Measurements from ENCODE around the gene UTF1. TPM values are rescaled to one million over a fixed set of nuclear protein-coding genes. Genes with fewer than 3 reads are reported as not detected.
"Not testable (repeated sequence)": the region's sequence is repeated elsewhere in the genome, so short reads cannot be mapped to it uniquely, and the experiment has no call there.

UTF1 gene
- total RNA-seq, 3 donors from 2014 or later, result not detected

- H3K4me1 ChIP-seq, result no peaks in the 10 kb centered on the region
- no peak for DNase-seq (ENCODE audit: low spot score in 2 of 2)
- intact Hi-C loops (cut with DNase I; ENCODE audit: low total_unique reads), result no loop called here
- H3K4me3 ChIP-seq, result no peak overlapping the region
- H3K9me3 ChIP-seq, result no peaks in the 10 kb centered on the region
- H3K27me3 ChIP-seq, result peaks cover 0 to 53% of the 10 kb centered on the region in 2 donors
- H3K36me3 ChIP-seq, result no peaks in the 10 kb centered on the region
- TF ChIP-seq, protein P1, sequence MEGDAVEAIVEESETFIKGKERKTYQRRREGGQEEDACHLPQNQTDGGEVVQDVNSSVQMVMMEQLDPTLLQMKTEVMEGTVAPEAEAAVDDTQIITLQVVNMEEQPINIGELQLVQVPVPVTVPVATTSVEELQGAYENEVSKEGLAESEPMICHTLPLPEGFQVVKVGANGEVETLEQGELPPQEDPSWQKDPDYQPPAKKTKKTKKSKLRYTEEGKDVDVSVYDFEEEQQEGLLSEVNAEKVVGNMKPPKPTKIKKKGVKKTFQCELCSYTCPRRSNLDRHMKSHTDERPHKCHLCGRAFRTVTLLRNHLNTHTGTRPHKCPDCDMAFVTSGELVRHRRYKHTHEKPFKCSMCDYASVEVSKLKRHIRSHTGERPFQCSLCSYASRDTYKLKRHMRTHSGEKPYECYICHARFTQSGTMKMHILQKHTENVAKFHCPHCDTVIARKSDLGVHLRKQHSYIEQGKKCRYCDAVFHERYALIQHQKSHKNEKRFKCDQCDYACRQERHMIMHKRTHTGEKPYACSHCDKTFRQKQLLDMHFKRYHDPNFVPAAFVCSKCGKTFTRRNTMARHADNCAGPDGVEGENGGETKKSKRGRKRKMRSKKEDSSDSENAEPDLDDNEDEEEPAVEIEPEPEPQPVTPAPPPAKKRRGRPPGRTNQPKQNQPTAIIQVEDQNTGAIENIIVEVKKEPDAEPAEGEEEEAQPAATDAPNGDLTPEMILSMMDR (IDR thresholded peaks at IDR 0.05), result no peak
- TF ChIP-seq POLR2AphosphoS5 (IDR thresholded peaks at IDR 0.05), result no peak
- no peak for TF ChIP-seq POLR2A (IDR thresholded peaks at IDR 0.05)
- H3K27ac ChIP-seq, result no peak overlapping the region
Observed at GRCh38 chr10:133216776-133217175, 13.2 kb upstream of the UTF1 start.

- TF ChIP-seq POLR2AphosphoS5 (IDR thresholded peaks at IDR 0.05) (no peak), POLR2A (IDR thresholded peaks at IDR 0.05) (no peak)
- TF ChIP-seq, protein P1 (IDR thresholded peaks at IDR 0.05), result no peak
- H3K4me3 ChIP-seq, result no peak overlapping the region
- intact Hi-C loops (cut with DNase I; ENCODE audit: low total_unique reads), result no loop called here
- H3K27me3 ChIP-seq, result peaks cover 0 to 53% of the 10 kb centered on the region in 2 donors
- no peaks in the 10 kb centered on the region for H3K9me3 ChIP-seq
- H3K36me3 ChIP-seq, result no peaks in the 10 kb centered on the region
- no peak overlapping the region for H3K27ac ChIP-seq
- no peaks in the 10 kb centered on the region for H3K4me1 ChIP-seq
- no peak for DNase-seq (ENCODE audit: low spot score in 2 of 2)
Observed at GRCh38 chr10:133217800-133218589, 12.0 kb upstream of the UTF1 start.

- TF ChIP-seq POLR2A (IDR thresholded peaks at IDR 0.05) (no peak), POLR2AphosphoS5 (IDR thresholded peaks at IDR 0.05) (no peak)
- TF ChIP-seq, protein P1 (IDR thresholded peaks at IDR 0.05), result no peak
- intact Hi-C loops (cut with DNase I; ENCODE audit: low total_unique reads), result no loop called here
- H3K4me1 ChIP-seq, result no peaks in the 10 kb centered on the region
- no peaks in the 10 kb centered on the region for H3K9me3 ChIP-seq
- peaks cover 0 to 53% of the 10 kb centered on the region in 2 donors for H3K27me3 ChIP-seq
- H3K27ac ChIP-seq, result no peak overlapping the region
- DNase-seq (ENCODE audit: low spot score in 2 of 2), result no peak
- H3K36me3 ChIP-seq, result no peaks in the 10 kb centered on the region
- no peak overlapping the region for H3K4me3 ChIP-seq
Observed at GRCh38 chr10:133218891-133219290, 11.1 kb upstream of the UTF1 start.

DNA sequence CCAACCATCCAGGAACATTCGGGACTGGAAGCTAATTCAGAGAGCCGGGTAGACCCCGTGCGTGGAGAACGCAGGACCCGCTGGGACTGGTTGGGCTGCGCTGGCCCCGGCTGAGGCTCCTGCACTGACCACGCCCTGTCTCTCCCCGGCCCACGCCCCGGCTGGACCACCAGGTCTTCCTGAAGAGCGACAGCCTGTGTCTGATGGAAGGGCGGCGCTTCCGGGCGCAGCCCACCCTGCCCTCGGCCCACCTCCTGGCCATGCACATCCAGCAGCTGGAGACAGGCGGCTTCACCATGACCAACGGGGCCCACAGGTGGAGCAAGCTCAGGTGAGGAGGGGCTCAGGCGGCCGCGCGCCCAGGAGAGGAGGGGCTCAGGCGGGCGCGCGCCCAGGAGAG is 10.2 kb upstream of the UTF1 start:
- Histone ChIP-seq H3K36me3 (no peaks in the 10 kb centered on the region), H3K4me1 (no peaks in the 10 kb centered on the region), H3K9me3 (no peaks in the 10 kb centered on the region), H3K4me3 (no peak overlapping the region), H3K27ac (no peak overlapping the region), H3K27me3 (peaks cover 0 to 46% of the 10 kb centered on the region in 2 donors)
- TF ChIP-seq, protein P1 (IDR thresholded peaks at IDR 0.05), result no peak
- no peak for TF ChIP-seq POLR2AphosphoS5 (IDR thresholded peaks at IDR 0.05)
- TF ChIP-seq POLR2A (IDR thresholded peaks at IDR 0.05), result no peak
- DNase-seq (ENCODE audit: low spot score in 2 of 2), result no peak
- intact Hi-C loops (cut with DNase I; ENCODE audit: low total_unique reads), result no loop called here

GRCh38 chr10:133221331-133221730 is 8.7 kb upstream of the UTF1 start:
- intact Hi-C loops (cut with DNase I; ENCODE audit: low total_unique reads), result no loop called here
- H3K4me3 ChIP-seq, result no peak overlapping the region

GRCh38 chr10:133221756-133222155 is 8.3 kb upstream of the UTF1 start:
- not testable (repeated sequence) for H3K9me3 ChIP-seq, H3K4me3 ChIP-seq

More at GRCh38 chr10:133221331-133221730, 8.7 kb upstream of the UTF1 start:
- H3K9me3 ChIP-seq, result no peaks in the 10 kb centered on the region
- no peak for DNase-seq (ENCODE audit: low spot score in 2 of 2)
- H3K36me3 ChIP-seq, result no peaks in the 10 kb centered on the region
- H3K27me3 ChIP-seq, result peaks cover 0 to 46% of the 10 kb centered on the region in 2 donors
- TF ChIP-seq POLR2A (IDR thresholded peaks at IDR 0.05) (no peak), POLR2AphosphoS5 (IDR thresholded peaks at IDR 0.05) (no peak)
- TF ChIP-seq, protein P1 (IDR thresholded peaks at IDR 0.05), result no peak
- no peaks in the 10 kb centered on the region for H3K4me1 ChIP-seq
- no peak overlapping the region for H3K27ac ChIP-seq

More at GRCh38 chr10:133221756-133222155, 8.3 kb upstream of the UTF1 start:
- DNase-seq (ENCODE audit: low spot score in 2 of 2); H3K4me1 ChIP-seq; H3K27ac ChIP-seq; H3K36me3 ChIP-seq; intact Hi-C loops (cut with DNase I; ENCODE audit: low total_unique reads): not testable (repeated sequence)
- H3K27me3 ChIP-seq, result peaks cover 0 to 46% of the 10 kb centered on the region in 2 donors
